NB4 (cell line): ENCODE data around the gene PDPN.

Experiments
- DNase-seq: peaks from one replicate; pipeline ENCODE4 v3.0.0; 2010; ENCODE audit warnings: low read depth
- H3K4me3 ChIP-seq: one replicate; pipeline ENCODE4 v1.5.1; 2011; ENCODE audit warnings: mild to moderate bottlenecking, low read depth, low read length, moderate library complexity
- CTCF ChIP-seq: IDR thresholded peaks from one replicate; pipeline ENCODE4 v1.5.1; 2012; ENCODE audit warnings: low read depth, low read length
- MAX ChIP-seq: IDR thresholded peaks from 2 replicates; pipeline ENCODE4 v1.6.1; 2011; ENCODE audit warnings: low read depth, low read length
- MYC ChIP-seq: IDR thresholded peaks from 2 replicates; pipeline ENCODE4 v1.6.1; 2011; ENCODE audit warnings: low read depth, low read length
- POLR2A ChIP-seq: IDR thresholded peaks from 2 replicates; pipeline ENCODE4 v1.6.1; 2011; ENCODE audit warnings: mild to moderate bottlenecking; ENCODE audit not compliant: insufficient read length; ENCODE audit errors: extremely low read depth

The PDPN gene

GRCh38 chr1:13607002-13607401 is 23.4 kb downstream of the PDPN start:
- TF ChIP-seq CTCF (no peak), MAX (no peak), MYC (no peak), POLR2A (no peak)
- DNase-seq = no peak
- H3K4me3 ChIP-seq = no peak overlapping the region

- TF ChIP-seq POLR2A (no peak), MAX (no peak), CTCF (no peak), MYC (no peak)
- DNase-seq = no peak
- H3K4me3 ChIP-seq = no peak overlapping the region
Observed at GRCh38 chr1:13616234-13616633, 32.6 kb downstream of the PDPN start.

- no peak overlapping the region for H3K4me3 ChIP-seq
- DNase-seq = no peak
- TF ChIP-seq MAX = no peak
- TF ChIP-seq CTCF = no peak
- TF ChIP-seq POLR2A = no peak
- TF ChIP-seq MYC = no peak
Observed at GRCh38 chr1:13617108-13617507, 33.5 kb downstream of the PDPN start.

- DNase-seq = no peak
- H3K4me3 ChIP-seq = no peak overlapping the region
- TF ChIP-seq MYC (no peak), POLR2A (no peak), CTCF (no peak), MAX (no peak)
Observed at GRCh38 chr1:13617773-13618172, 34.1 kb downstream of the PDPN start.

- H3K4me3 ChIP-seq = no peak overlapping the region
- no peak for DNase-seq
- no peak for TF ChIP-seq MAX
- no peak for TF ChIP-seq POLR2A
- TF ChIP-seq MYC = no peak
- TF ChIP-seq CTCF = no peak
Observed at GRCh38 chr1:13618483-13618882, 34.9 kb downstream of the PDPN start.

- DNase-seq = no peak
- no peak overlapping the region for H3K4me3 ChIP-seq
- TF ChIP-seq MAX (no peak), CTCF (no peak), MYC (no peak), POLR2A (no peak)
Observed at GRCh38 chr1:13619909-13620308, 36.3 kb downstream of the PDPN start.
